SK-N-SH (cell line): ENCODE measurements around the gene ECI1. TPM values are rescaled to one million over a fixed set of nuclear protein-coding genes. Genes with fewer than 3 reads are reported as not detected.

Source experiments
- CTCF ChIA-PET: fragments of 300-600, 350-600 bp; formaldehyde crosslinking; extraction: SDS; loops from one replicate; lab custom pipeline; 2021; lab: Yijun Ruan, JAX
- POLR2A ChIA-PET: fragments of 350-600 bp; sonication (Branson Sonifier 250); formaldehyde crosslinking; extraction: SDS; loops from one replicate; lab custom pipeline; 2020; ENCODE audit warnings: antibody characterized with exemption, inconsistent platforms; lab: Yijun Ruan, JAX
- DNase-seq: peaks from one replicate; pipeline ENCODE4 v3.0.0; 2012
- H2AFZ ChIP-seq: fragments of 200-600 bp; sonication (generic); 2 replicates; pipeline ENCODE4 v1.8.1; 2016; ENCODE audit warnings: antibody characterized with exemption, mild to moderate bottlenecking, low read depth
- H3F3A ChIP-seq: fragments of 200-600 bp; sonication (generic); replicated peaks from 2 replicates; pipeline ENCODE3; 2016; ENCODE audit warnings: antibody characterized with exemption, mild to moderate bottlenecking; ENCODE audit not compliant: insufficient read depth
- H3K27ac ChIP-seq, 2 experiments: fragments of 200-500 bp in 1 of 2; fragments of 200-600 bp in 1 of 2; sonication (Bioruptor generic) in 1 of 2; sonication (generic), shearing (Covaris generic) in 1 of 2; 2 replicates each; pipeline versions ENCODE4 v1.5.1 to v1.6.1; 2014 to 2016; ENCODE audit warnings: low read depth in 2 of 2, inconsistent platforms in 1 of 2, low read length in 1 of 2, mild to moderate bottlenecking in 1 of 2, mixed read lengths in 1 of 2
- H3K27me3 ChIP-seq: fragments of 200-600 bp; sonication (generic), shearing (Covaris generic); 2 replicates; pipeline ENCODE4 v1.6.1; 2016; ENCODE audit warnings: mixed run types; ENCODE audit not compliant: insufficient read depth
- H3K36me3 ChIP-seq, 2 experiments: fragments of 200-500 bp in 1 of 2; fragments of 200-600 bp in 1 of 2; sonication (Bioruptor generic) in 1 of 2; sonication (generic) in 1 of 2; replicated peaks in 1 of 2; 2 replicates each; pipeline versions ENCODE3 to v1.5.1; 2014 to 2016; ENCODE audit warnings: low read length in 1 of 2, mild to moderate bottlenecking in 1 of 2; ENCODE audit not compliant: insufficient read depth in 2 of 2, control insufficient read depth in 1 of 2
- H3K4me1 ChIP-seq, 2 experiments: fragments of 200-500 bp in 1 of 2; fragments of 200-600 bp in 1 of 2; sonication (Bioruptor generic) in 1 of 2; sonication (generic), shearing (Covaris generic) in 1 of 2; 2 replicates each; pipeline versions ENCODE4 v1.5.1 to v1.6.1; 2014 to 2016; ENCODE audit warnings: low read depth in 1 of 2, low read length in 1 of 2, mixed run types in 1 of 2; ENCODE audit not compliant: insufficient read depth in 2 of 2, control insufficient read depth in 1 of 2
- H3K4me2 ChIP-seq: fragments of 200-600 bp; sonication (generic), shearing (Covaris generic); 2 replicates; pipeline ENCODE4 v1.6.1; 2017; ENCODE audit warnings: mixed run types
- H3K4me3 ChIP-seq, 2 experiments: fragments of 200-500 bp in 1 of 2; fragments of 200-600 bp in 1 of 2; sonication (Bioruptor generic) in 1 of 2; sonication (generic), shearing (Covaris generic) in 1 of 2; 2 replicates each; pipeline versions ENCODE4 v1.5.1 to v1.8.1; 2014 to 2016; ENCODE audit warnings: low read depth in 2 of 2, inconsistent platforms in 1 of 2, low read length in 1 of 2, mild to moderate bottlenecking in 1 of 2, mixed read lengths in 1 of 2, moderate library complexity in 1 of 2
- H3K79me2 ChIP-seq: fragments of 200-600 bp; sonication (generic); 2 replicates; pipeline ENCODE4 v1.8.1; 2017; ENCODE audit warnings: mild to moderate bottlenecking; ENCODE audit not compliant: insufficient read depth
- H3K9ac ChIP-seq: fragments of 200-600 bp; sonication (generic); 2 replicates; pipeline ENCODE4 v1.6.1; 2017; ENCODE audit warnings: mixed run types
- H3K9me2 ChIP-seq: fragments of 200-600 bp; sonication (generic); 2 replicates; pipeline ENCODE4 v1.6.1; 2017; ENCODE audit warnings: mixed run types
- H3K9me3 ChIP-seq: fragments of 200-600 bp; sonication (generic); 2 replicates; pipeline ENCODE4 v1.6.1; 2017; ENCODE audit warnings: mixed run types, mild to moderate bottlenecking, moderate library complexity
- H4K20me1 ChIP-seq: fragments of 200-600 bp; sonication (generic); 2 replicates; pipeline ENCODE4 v1.6.1; 2017; ENCODE audit warnings: mild to moderate bottlenecking, mixed run types; ENCODE audit not compliant: insufficient read depth
- EZH2phosphoT487 ChIP-seq: fragments of 200-600 bp; sonication (generic); IDR thresholded peaks from 2 replicates; pipeline ENCODE4 v1.6.1; 2017; ENCODE audit warnings: low read depth, mixed run types, mild to moderate bottlenecking, antibody characterized with exemption, moderate library complexity, borderline replicate concordance
- FOXJ3 ChIP-seq: sonication (generic); formaldehyde crosslinking; IDR thresholded peaks from 2 replicates; pipeline ENCODE4 v1.5.1; 2020; ENCODE audit warnings: mild to moderate bottlenecking, missing genetic modification reagents
- FOXM1 ChIP-seq: IDR thresholded peaks from 2 replicates; pipeline ENCODE4 v1.4.0; 2012; ENCODE audit warnings: low read depth, mild to moderate bottlenecking
- GATA2 ChIP-seq: sonication (generic); formaldehyde crosslinking; IDR thresholded peaks from 2 replicates; pipeline ENCODE4 v1.5.0; 2020; ENCODE audit warnings: mild to moderate bottlenecking, missing genetic modification reagents
- JUND ChIP-seq: IDR thresholded peaks from 2 replicates; pipeline ENCODE4 v1.4.0; 2012
- MEF2A ChIP-seq: IDR thresholded peaks from 2 replicates; pipeline ENCODE4 v1.4.0; 2012; ENCODE audit warnings: low read depth, borderline replicate concordance
- MXI1 ChIP-seq: IDR thresholded peaks from 2 replicates; pipeline ENCODE4 v1.6.1; 2012; ENCODE audit warnings: mild to moderate bottlenecking, low read depth, low read length, improper control_type of control experiment
- NFIC ChIP-seq: IDR thresholded peaks from 2 replicates; pipeline ENCODE4 v1.4.0; 2012; ENCODE audit warnings: borderline replicate concordance
- NRF1 ChIP-seq: IDR thresholded peaks from 2 replicates; pipeline ENCODE4 v1.6.1; 2012; ENCODE audit warnings: low read depth, mild to moderate bottlenecking, low read length
- POLR2AphosphoS5 ChIP-seq: IDR thresholded peaks from 2 replicates; pipeline ENCODE4 v1.6.1; 2012; ENCODE audit warnings: low read depth, low read length
- RFX5 ChIP-seq: IDR thresholded peaks from 2 replicates; pipeline ENCODE4 v1.6.1; 2012; ENCODE audit warnings: mild to moderate bottlenecking, improper control_type of control experiment, low read length
- SMC3 ChIP-seq: IDR thresholded peaks from 2 replicates; pipeline ENCODE4 v1.6.1; 2012; ENCODE audit warnings: low read depth, low read length, improper control_type of control experiment
- USF1 ChIP-seq: IDR thresholded peaks from 2 replicates; pipeline ENCODE4 v1.4.0; 2012; ENCODE audit warnings: low read depth, borderline replicate concordance
- WGBS: methylation state at CpG from one replicate; pipeline ENCODE4 v1.1.6; 2017; ENCODE audit warnings: low lambda C conversion rate; 5-methylcytosine and 5-hydroxymethylcytosine counted together
- polyA plus RNA-seq, 3 experiments: library from polyadenylated mRNA; depleted of rRNA; stranded (reverse); fragments of >200 nt; gene quantifications; 2 replicates each; pipeline ENCODE4 v1.2.3, GENCODE V29; 2012

Gene ECI1
- polyA plus RNA-seq, 1 of the 3 experiments (the other 2 are of a cell fraction): 61.8 TPM

- Histone ChIP-seq H3K79me2 (no peaks in the 10 kb centered on the region), H2AFZ (no peak overlapping the region), H3K9ac (no peak overlapping the region), H3K9me2 (no peaks in the 10 kb centered on the region), H3K4me1 (no peaks in the 10 kb centered on the region; a peak in 1 of 4 replicates), H3K36me3 (peaks cover 0 to 3% of the 10 kb centered on the region in 2 experiments), H3K4me3 (no peak overlapping the region), H3K27ac (no peak overlapping the region), H3K9me3 (no peaks in the 10 kb centered on the region), H4K20me1 (no peaks in the 10 kb centered on the region), H3F3A (no peaks in the 10 kb centered on the region), H3K4me2 (no peak overlapping the region), H3K27me3 (no peaks in the 10 kb centered on the region)
- ChIA-PET POLR2A (no interaction called here), CTCF (interaction anchor here (0.9 to 2.8 kb wide), 3 partner anchors 44 to 207 kb away, joined by 3 to 11 read pairs (median 3); partner anchors contain the start of genes ABCA3 and ECI1)
- 86% methylated on average over 7 of the region's 21 CpGs for WGBS
- DNase-seq: no peak
- TF ChIP-seq GATA2: no peak
- no peak for TF ChIP-seq MEF2A
- no peak for TF ChIP-seq NRF1
- TF ChIP-seq FOXM1: no peak
- TF ChIP-seq EZH2phosphoT487: no peak
- TF ChIP-seq USF1: no peak
Measured at GRCh38 chr16:2295056-2295798, 43.8 kb upstream of the ECI1 start.

GRCh38 chr16:2292221-2292620 lies 40.8 kb upstream of the ECI1 start:
- no peak overlapping the region for H3K27ac ChIP-seq
- no peak overlapping the region for H3K9ac ChIP-seq
- H3K9me2 ChIP-seq: no peaks in the 10 kb centered on the region
- no peaks in the 10 kb centered on the region for H4K20me1 ChIP-seq
- no peak overlapping the region for H3K4me2 ChIP-seq
- TF ChIP-seq NFIC: no peak
- no peak for TF ChIP-seq RFX5
- no peak for TF ChIP-seq MXI1
- no peak for TF ChIP-seq EZH2phosphoT487
- no peak for TF ChIP-seq POLR2AphosphoS5
- no peak for TF ChIP-seq SMC3
- TF ChIP-seq MEF2A: no peak
- TF ChIP-seq FOXJ3 (CRISPR knock-in tag): no peak
- TF ChIP-seq JUND: no peak
- H3K4me1 ChIP-seq: no peaks in the 10 kb centered on the region; a peak in 1 of 4 replicates
- CTCF ChIA-PET: interaction anchor here (1.6 kb wide), 1 partner anchor 11 kb away, joined by 3 read pairs; no protein-coding TSS in a partner anchor
- no peaks in the 10 kb centered on the region for H3F3A ChIP-seq
- no peak overlapping the region for H2AFZ ChIP-seq
- H3K79me2 ChIP-seq: no peaks in the 10 kb centered on the region
- DNase-seq: no peak
- no peaks in the 10 kb centered on the region for H3K9me3 ChIP-seq
- POLR2A ChIA-PET: no interaction called here
- WGBS: 89% methylated on average over 9 of the region's 9 CpGs
- H3K4me3 ChIP-seq: no peak overlapping the region
- H3K36me3 ChIP-seq: peaks cover 0 to 3% of the 10 kb centered on the region in 2 experiments
- no peaks in the 10 kb centered on the region for H3K27me3 ChIP-seq
